Muscle of leg (tissue), 16 donors: ENCODE results near the gene NET1. TPM values are rescaled to one million over a fixed set of nuclear protein-coding genes. Genes with fewer than 3 reads are reported as not detected.

Experiments
- DNase-seq: peaks from one replicate; pipeline ENCODE4 v3.0.0; 2013
- H3K27ac ChIP-seq: one replicate; pipeline ENCODE4 v1.5.1; 2013; ENCODE audit warnings: mild to moderate bottlenecking, low read length, control low read depth
- H3K27me3 ChIP-seq: one replicate; pipeline ENCODE4 v1.6.1; 2013; ENCODE audit warnings: low read length; ENCODE audit not compliant: control insufficient read depth, insufficient read depth
- H3K36me3 ChIP-seq: one replicate; pipeline ENCODE4 v1.6.1; 2013; ENCODE audit warnings: low read length; ENCODE audit not compliant: control insufficient read depth, insufficient read depth
- H3K4me1 ChIP-seq: one replicate; pipeline ENCODE4 v1.6.1; 2013; ENCODE audit warnings: low read length; ENCODE audit not compliant: control insufficient read depth, insufficient read depth
- H3K4me3 ChIP-seq: one replicate; pipeline ENCODE4 v1.5.1; 2013; ENCODE audit warnings: low read length, control low read depth
- H3K9me3 ChIP-seq: replicated peaks from 2 replicates; pipeline ENCODE4 v1.6.1; 2013; ENCODE audit warnings: low read depth, low read length; ENCODE audit not compliant: control insufficient read depth
- WGBS: methylation state at CpG from one replicate; pipeline ENCODE4 v1.1.5; 2013; ENCODE audit warnings: missing lambda C conversion rate; ENCODE audit not compliant: insufficient coverage; 5-methylcytosine and 5-hydroxymethylcytosine counted together
- long read RNA-seq, 11 donors: transcript quantifications; one replicate each; lab custom pipeline, GENCODE V29; 2026
- polyA plus RNA-seq, 8 donors: library from polyadenylated mRNA; unstranded; fragments of 120-200 nt; gene quantifications; one replicate each; pipeline versions ENCODE4 v1.2.1 to v1.2.3, GENCODE V29; 2013; ENCODE audit warnings: inconsistent platforms in 1 of 8, low replicate concordance in 1 of 8; ENCODE audit not compliant: insufficient read length in 8 of 8, insufficient read depth in 1 of 8
- total RNA-seq: library from RNA; stranded (reverse); fragments of 120-200 nt; gene quantifications from one replicate; pipeline ENCODE4 v1.2.4, GENCODE V29; 2013

NET1 gene
- total RNA-seq, result 104 TPM
- 100 to 1,000 TPM in 4 of 8 donors, 10 to 100 TPM in 4; 87.4 to 127 (median 102) TPM for polyA plus RNA-seq
- long read RNA-seq, donor 1, transcript NET1-202 (10 exons, 3,253 nt), result major isoform, 13 of 13 reads
- long read RNA-seq, donor 1, partial matches to known transcripts, result 0 of 13 reads
- long read RNA-seq, donor 1, other reads (novel, unspliced or antisense), result 0 of 13 reads
- long read RNA-seq, donor 2, partial matches to known transcripts, result 0 of 1 reads
- long read RNA-seq, donor 2, other reads (novel, unspliced or antisense), result 0 of 1 reads
- long read RNA-seq, donor 3, transcript NET1-202 (10 exons, 3,253 nt), result major isoform, 14 of 20 reads
- long read RNA-seq, donor 3, partial matches to known transcripts, result 5 of 20 reads
- long read RNA-seq, donor 3, other reads (novel, unspliced or antisense), result 0 of 20 reads
- long read RNA-seq, donor 4, transcript NET1-202 (10 exons, 3,253 nt), result major isoform, 15 of 30 reads
- long read RNA-seq, donor 4, partial matches to known transcripts, result 15 of 30 reads
- long read RNA-seq, donor 4, other reads (novel, unspliced or antisense), result 0 of 30 reads
- long read RNA-seq, donor 5, transcript NET1-202 (10 exons, 3,253 nt), result major isoform, 46 of 77 reads
- long read RNA-seq, donor 5, partial matches to known transcripts, result 28 of 77 reads
- long read RNA-seq, donor 5, other reads (novel, unspliced or antisense), result 0 of 77 reads
- long read RNA-seq, donor 6, transcript NET1-202 (10 exons, 3,253 nt), result major isoform, 16 of 16 reads
- long read RNA-seq, donor 6, partial matches to known transcripts, result 0 of 16 reads
- long read RNA-seq, donor 6, other reads (novel, unspliced or antisense), result 0 of 16 reads
- long read RNA-seq, donor 7, transcript NET1-202 (10 exons, 3,253 nt), result major isoform, 18 of 25 reads
- long read RNA-seq, donor 7, partial matches to known transcripts, result 6 of 25 reads
- long read RNA-seq, donor 7, other reads (novel, unspliced or antisense), result 0 of 25 reads
- long read RNA-seq, donor 8, transcript NET1-202 (10 exons, 3,253 nt), result major isoform, 18 of 19 reads
- long read RNA-seq, donor 8, partial matches to known transcripts, result 0 of 19 reads
- long read RNA-seq, donor 8, other reads (novel, unspliced or antisense), result 0 of 19 reads
- long read RNA-seq, donor 9, transcript NET1-202 (10 exons, 3,253 nt), result major isoform, 13 of 144 reads
- long read RNA-seq, donor 9, partial matches to known transcripts, result 130 of 144 reads
- long read RNA-seq, donor 9, other reads (novel, unspliced or antisense), result 0 of 144 reads
- long read RNA-seq, donor 10, transcript NET1-202 (10 exons, 3,253 nt), result major isoform, 16 of 17 reads
- long read RNA-seq, donor 10, partial matches to known transcripts, result 0 of 17 reads
- long read RNA-seq, donor 10, other reads (novel, unspliced or antisense), result 0 of 17 reads
- long read RNA-seq, donor 11, transcript NET1-202 (10 exons, 3,253 nt), result major isoform, 16 of 25 reads
- long read RNA-seq, donor 11, partial matches to known transcripts, result 9 of 25 reads
- long read RNA-seq, donor 11, other reads (novel, unspliced or antisense), result 0 of 25 reads

GRCh38 chr10:5412277-5412941 is at the start of gene NET1:
Gene NET1, plus strand, starts transcription at chr10:5412557. Its CDS starts 136 bp downstream, at chr10:5412693.
- H3K4me3 ChIP-seq, result peak within 1 kb of the TSS; percentile 65
- H3K27ac ChIP-seq, result peak within 1 kb of the TSS; percentile 53
- no peaks in the 10 kb centered on the region for H3K36me3 ChIP-seq
- under 1% methylated on average over 34 of the region's 48 CpGs for WGBS
- peak; percentile 92 for DNase-seq
- peaks cover 5% of the 10 kb centered on the region for H3K4me1 ChIP-seq
- no peaks in the 10 kb centered on the region for H3K9me3 ChIP-seq
- no peaks in the 10 kb centered on the region for H3K27me3 ChIP-seq

- H3K27me3 ChIP-seq, result peaks cover 12% of the 10 kb centered on the region
- DNase-seq, result no peak
- H3K27ac ChIP-seq, result no peak overlapping the region
Measured at GRCh38 chr10:5362873-5363272, 49.5 kb upstream of the NET1 start.

GRCh38 chr10:5364374-5364773 is 48.0 kb upstream of the NET1 start:
- WGBS, result 83% methylated on average over 5 of the region's 11 CpGs
- H3K27ac ChIP-seq, result no peak overlapping the region
- DNase-seq, result no peak
- no peaks in the 10 kb centered on the region for H3K9me3 ChIP-seq
- H3K4me1 ChIP-seq, result peaks cover 10% of the 10 kb centered on the region
- H3K4me3 ChIP-seq, result no peak overlapping the region
- H3K36me3 ChIP-seq, result no peaks in the 10 kb centered on the region
- peaks cover 12% of the 10 kb centered on the region for H3K27me3 ChIP-seq

More at GRCh38 chr10:5362873-5363272, 49.5 kb upstream of the NET1 start:
- H3K36me3 ChIP-seq, result no peaks in the 10 kb centered on the region
- H3K4me1 ChIP-seq, result peaks cover 15% of the 10 kb centered on the region
- no peak overlapping the region for H3K4me3 ChIP-seq
- no peaks in the 10 kb centered on the region for H3K9me3 ChIP-seq

- Histone ChIP-seq H3K4me3 (no peak within 1 kb of the TSS), H3K27me3 (peaks cover 12% of the 10 kb centered on the region)
- WGBS, result 54% methylated on average over 12 of the region's 21 CpGs
Measured at GRCh38 chr10:5364890-5365338, 47.4 kb upstream of the NET1 start, which contains the start of gene UCN3. Gene UCN3, plus strand, starts transcription at chr10:5364966. Its CDS starts 8,755 bp downstream, at chr10:5373721.

GRCh38 chr10:5365928-5366327 is 46.4 kb upstream of the NET1 start:
- no peak for DNase-seq
- no peaks in the 10 kb centered on the region for H3K9me3 ChIP-seq
- H3K4me1 ChIP-seq, result peaks cover 10% of the 10 kb centered on the region
- peaks cover 12% of the 10 kb centered on the region for H3K27me3 ChIP-seq
- H3K27ac ChIP-seq, result no peak overlapping the region
- no peaks in the 10 kb centered on the region for H3K36me3 ChIP-seq
- no peak overlapping the region for H3K4me3 ChIP-seq
- WGBS, result 0% methylated on average over 1 of the region's 5 CpGs

More at GRCh38 chr10:5364890-5365338, 47.4 kb upstream of the NET1 start, which contains the start of gene UCN3:
- Histone ChIP-seq H3K4me1 (peaks cover 10% of the 10 kb centered on the region), H3K9me3 (no peaks in the 10 kb centered on the region), H3K36me3 (no peaks in the 10 kb centered on the region), H3K27ac (no peak within 1 kb of the TSS)
- no peak for DNase-seq

GRCh38 chr10:5369362-5370158 is 42.8 kb upstream of the NET1 start:
- no peak for DNase-seq
- H3K36me3 ChIP-seq, result no peaks in the 10 kb centered on the region
- no peak overlapping the region for H3K4me3 ChIP-seq
- H3K27ac ChIP-seq, result no peak overlapping the region
- no peaks in the 10 kb centered on the region for H3K9me3 ChIP-seq
- peaks cover 6% of the 10 kb centered on the region for H3K4me1 ChIP-seq
- H3K27me3 ChIP-seq, result peaks cover 8% of the 10 kb centered on the region
- WGBS, result 78% methylated on average over 2 of the region's 16 CpGs

- no peak overlapping the region for H3K27ac ChIP-seq
- DNase-seq, result no peak
- H3K27me3 ChIP-seq, result no peaks in the 10 kb centered on the region
- H3K9me3 ChIP-seq, result no peaks in the 10 kb centered on the region
- H3K36me3 ChIP-seq, result no peaks in the 10 kb centered on the region
- no peak overlapping the region for H3K4me3 ChIP-seq
- H3K4me1 ChIP-seq, result no peaks in the 10 kb centered on the region
- 82% methylated on average over 27 of the region's 28 CpGs for WGBS
Measured at GRCh38 chr10:5370493-5371352, 41.6 kb upstream of the NET1 start.

GRCh38 chr10:5373307-5373706 is 39.0 kb upstream of the NET1 start:
- 40% methylated on average over 1 of the region's 4 CpGs for WGBS
- no peak overlapping the region for H3K27ac ChIP-seq
- H3K36me3 ChIP-seq, result no peaks in the 10 kb centered on the region
- no peak overlapping the region for H3K4me3 ChIP-seq
- H3K27me3 ChIP-seq, result no peaks in the 10 kb centered on the region
- no peak for DNase-seq
- no peaks in the 10 kb centered on the region for H3K4me1 ChIP-seq
- no peaks in the 10 kb centered on the region for H3K9me3 ChIP-seq
